GM08714 (cell line): ENCODE data around the gene FLOT1.

Experiments used
- H3K4me3 ChIP-seq: fragments of 200-500 bp; sonication (Bioruptor generic); 2 replicates; pipeline ENCODE4 v1.5.1; 2014; ENCODE audit warnings: mild to moderate bottlenecking, low read length, inconsistent platforms
- ZNF274 ChIP-seq: IDR thresholded peaks from 2 replicates; pipeline ENCODE4 v1.6.1; 2012; ENCODE audit warnings: mild to moderate bottlenecking, low read depth, low read length

The FLOT1 gene

DNA sequence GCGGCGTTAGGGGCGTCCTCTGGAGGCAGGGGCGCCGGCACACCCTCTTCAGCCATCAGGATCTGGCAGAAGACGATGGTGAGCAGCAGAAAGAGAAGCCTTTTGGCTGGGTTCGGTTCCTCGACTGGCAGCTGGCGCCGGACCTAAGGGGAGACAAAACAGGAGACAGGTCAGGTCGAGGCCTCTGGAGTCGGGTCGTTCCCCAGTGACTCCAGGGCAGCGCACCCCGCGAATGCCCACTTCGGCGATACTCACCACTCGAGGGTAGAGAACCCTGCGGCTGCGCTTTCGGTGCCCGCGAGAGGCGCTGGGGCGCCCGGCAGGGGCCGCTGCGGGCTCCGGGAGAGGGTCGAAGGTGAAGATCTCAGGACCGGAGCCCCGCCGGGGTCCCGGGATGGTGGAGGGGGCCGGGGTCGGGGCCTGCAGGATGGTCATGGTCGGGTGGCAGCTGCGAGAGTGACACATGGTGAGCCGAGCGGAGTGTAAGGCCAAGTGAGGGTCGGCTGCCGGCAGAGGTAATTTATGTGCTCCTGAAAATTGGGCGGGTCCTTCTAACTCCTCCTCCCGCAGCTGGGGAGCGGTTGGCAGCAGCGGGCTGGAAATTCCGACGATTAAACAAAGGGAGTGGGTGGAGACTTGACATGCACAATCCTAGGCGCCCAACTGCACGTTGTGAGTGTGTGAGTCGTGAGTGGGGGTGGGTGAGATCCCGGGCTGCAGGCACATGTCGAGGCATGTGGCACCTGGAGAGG lies 1.7 kb upstream of the FLOT1 start, which contains the start of gene IER3:
Gene IER3, minus strand, starts transcription at position 494 of the 752 bp plus-strand sequence. Its CDS starts 29 bp downstream, at position 465.
- TF ChIP-seq ZNF274: no peak
- peak within 1 kb of the TSS; percentile 94 for H3K4me3 ChIP-seq

DNA sequence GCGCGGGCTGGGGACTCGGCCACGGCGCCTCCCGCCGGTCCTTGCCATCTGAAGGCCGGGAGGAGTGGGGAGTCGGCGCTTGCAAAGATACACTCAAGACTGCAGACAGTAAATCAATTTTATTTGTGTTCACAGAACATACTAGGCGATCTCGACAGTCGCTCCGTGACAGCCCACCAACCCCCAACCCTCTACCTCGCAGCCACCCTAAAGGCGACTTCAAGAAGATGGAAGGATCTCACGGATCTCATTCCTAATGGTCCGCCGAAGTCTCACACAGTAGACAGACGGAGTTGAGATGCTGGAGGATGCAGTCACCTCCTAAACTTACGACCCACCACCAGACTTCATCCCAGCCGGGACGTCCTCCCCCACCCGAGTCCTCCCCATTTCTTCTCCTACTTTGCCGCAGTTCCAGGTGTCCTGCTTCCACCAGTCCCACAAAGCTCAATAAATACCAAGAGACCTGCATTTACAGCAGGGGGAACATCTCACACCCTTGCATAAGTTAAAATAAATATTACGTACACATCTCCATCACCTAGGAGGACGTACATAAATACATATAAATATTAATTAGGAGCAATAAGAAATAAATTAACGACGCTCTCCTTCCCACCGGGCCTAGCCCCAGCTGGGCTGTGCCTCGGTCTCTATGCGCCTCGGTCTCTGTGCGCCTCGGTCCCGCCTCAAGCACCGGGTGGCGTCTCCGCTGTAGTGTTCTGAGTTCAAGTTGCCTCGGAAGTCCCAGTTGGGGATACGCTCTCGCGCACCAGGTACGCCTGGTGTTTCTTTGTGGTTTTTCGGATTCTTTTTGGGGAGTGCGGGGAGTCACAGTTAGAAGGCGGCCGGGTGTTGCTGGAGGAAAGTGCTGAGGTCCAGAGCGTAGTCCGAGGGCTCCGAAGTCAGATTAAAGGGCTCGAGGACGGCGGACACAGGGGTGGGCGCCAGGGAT lies 889 bp upstream of the FLOT1 start:
- TF ChIP-seq ZNF274: no peak

DNA sequence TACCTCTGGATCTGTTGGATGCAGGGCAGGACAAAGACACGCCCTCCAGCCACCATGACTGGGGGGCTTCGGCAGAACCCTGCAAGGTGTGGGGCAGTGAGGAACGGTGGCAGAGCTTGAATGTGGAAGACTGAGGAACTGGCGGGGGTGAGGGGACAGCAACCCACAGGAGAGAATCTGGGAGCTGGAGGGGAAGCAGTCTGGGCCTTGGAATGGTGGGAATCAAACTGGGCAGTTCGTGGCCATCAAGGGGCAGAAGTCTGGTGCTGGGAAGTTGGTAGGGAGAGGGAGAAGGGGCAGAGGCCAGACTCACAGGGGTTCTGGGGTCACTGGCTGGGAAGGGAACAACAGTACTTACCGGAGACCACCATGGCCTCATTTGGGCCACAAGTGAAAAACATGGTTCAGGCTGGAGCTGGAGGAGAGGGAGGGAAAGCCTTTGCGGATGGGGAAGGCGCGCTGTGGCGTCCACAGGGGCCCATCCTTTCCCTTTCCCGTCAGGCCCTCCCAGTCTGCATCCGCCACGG lies 635 bp downstream of the FLOT1 start:
- no peak for TF ChIP-seq ZNF274
- peak overlapping the region; percentile 94 for H3K4me3 ChIP-seq

More for the DNA sequence above, 889 bp upstream of the FLOT1 start:
- peak overlapping the region; percentile 94 for H3K4me3 ChIP-seq

DNA sequence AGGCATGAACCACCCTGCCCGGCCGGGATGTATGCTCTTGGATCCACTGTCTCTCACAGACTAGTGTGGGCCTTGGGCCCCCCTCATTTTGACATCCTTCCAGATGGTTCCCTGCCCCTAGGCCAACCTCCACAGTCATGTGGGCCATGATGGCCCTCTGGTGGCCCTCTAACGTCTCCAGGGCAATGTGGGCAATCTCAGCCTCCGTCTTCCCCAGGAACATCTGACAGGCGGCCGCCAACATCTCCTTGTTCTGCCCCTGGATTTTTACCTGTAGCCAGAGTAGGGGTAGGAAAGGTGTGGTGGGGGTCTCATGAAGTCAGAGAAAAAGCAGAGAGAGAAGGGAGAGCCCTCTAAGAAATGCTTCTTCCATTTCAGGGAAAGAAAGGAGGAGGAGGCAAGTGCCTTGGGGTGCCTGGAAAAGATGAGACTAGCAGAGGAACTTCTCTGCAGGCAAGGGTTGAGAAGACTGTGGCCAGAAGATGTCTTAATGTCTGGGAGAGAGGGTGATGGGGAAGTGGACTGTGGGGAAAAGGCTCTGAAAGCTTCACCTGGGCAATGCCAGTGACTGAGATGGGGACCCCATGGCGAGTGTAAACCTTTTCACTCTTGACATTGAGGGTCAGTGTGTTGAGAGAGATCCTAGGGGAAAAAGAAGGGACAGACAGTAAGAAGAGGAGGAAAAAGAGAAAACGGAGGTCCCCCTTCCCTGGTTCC lies 1.3 kb downstream of the FLOT1 start:
- peak overlapping the region; percentile 94 for H3K4me3 ChIP-seq
- no peak for TF ChIP-seq ZNF274

DNA sequence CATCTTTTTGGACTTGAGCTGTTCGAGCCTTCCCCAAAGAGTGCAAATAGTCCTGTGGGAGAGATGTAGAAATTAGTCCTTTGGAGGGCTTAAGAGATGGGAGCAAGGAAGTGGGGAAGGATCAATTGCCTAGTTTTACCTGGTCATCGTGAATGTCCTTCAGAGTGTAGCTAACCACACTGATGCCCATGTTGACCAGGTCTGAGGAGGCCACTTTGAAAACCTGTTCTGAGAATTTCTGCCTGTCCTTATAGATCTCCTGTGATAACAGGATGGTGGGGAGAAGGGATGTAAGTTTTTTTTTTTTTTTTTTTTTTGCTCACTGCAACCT lies 2.0 kb downstream of the FLOT1 start:
- no peak overlapping the region for H3K4me3 ChIP-seq
- no peak for TF ChIP-seq ZNF274

DNA sequence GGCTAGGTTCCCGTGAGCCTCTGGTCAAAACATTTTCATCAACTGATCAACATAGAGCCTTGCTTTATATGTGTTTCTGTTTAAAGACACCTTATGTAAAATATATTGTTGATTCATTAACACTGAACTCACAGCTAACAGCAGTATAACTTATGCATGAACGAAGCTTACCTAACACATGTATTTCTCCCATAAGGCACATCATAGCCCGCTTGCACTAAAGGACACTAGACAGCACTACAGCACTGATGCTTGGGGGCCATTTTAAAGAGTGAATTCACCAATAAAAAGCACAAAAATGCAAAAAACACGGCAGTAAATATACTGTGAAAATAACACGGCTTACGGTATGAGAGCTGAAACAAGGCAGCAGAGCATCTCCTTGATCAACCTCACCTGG lies 4.0 kb downstream of the FLOT1 start:
- TF ChIP-seq ZNF274: no peak
- H3K4me3 ChIP-seq: no peak overlapping the region

DNA sequence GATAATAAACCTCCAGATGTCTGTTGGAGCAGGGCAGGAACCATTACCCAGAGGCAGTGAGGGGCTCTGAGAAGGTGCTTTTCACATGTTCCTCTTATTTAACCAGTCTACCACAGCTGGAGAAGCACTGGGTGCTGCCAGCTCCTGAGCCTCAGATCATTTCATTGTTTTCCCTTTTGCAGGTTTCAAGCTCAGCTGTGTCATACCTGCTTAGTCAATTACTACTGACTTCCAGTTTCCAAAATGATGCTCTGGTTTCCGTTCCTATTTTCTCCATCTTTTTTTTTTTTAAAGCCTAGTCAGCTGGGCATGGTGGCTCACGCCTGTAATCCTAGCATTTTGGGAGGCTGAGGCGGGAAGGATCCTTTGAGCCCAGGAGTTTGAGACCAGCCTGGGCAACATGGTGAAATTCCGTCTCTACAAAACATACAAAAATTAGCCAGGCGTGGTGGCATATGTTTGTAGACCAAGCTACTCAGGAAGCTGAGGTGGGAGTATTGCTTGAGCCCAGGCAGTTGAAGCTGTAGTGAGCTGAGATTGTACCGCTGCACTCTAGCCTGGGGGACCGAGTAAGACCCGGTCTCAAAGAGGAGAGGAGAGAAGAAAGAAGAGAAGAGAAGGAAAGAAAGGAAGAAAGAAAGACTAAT lies 6.7 kb downstream of the FLOT1 start:
- no peak for TF ChIP-seq ZNF274

DNA sequence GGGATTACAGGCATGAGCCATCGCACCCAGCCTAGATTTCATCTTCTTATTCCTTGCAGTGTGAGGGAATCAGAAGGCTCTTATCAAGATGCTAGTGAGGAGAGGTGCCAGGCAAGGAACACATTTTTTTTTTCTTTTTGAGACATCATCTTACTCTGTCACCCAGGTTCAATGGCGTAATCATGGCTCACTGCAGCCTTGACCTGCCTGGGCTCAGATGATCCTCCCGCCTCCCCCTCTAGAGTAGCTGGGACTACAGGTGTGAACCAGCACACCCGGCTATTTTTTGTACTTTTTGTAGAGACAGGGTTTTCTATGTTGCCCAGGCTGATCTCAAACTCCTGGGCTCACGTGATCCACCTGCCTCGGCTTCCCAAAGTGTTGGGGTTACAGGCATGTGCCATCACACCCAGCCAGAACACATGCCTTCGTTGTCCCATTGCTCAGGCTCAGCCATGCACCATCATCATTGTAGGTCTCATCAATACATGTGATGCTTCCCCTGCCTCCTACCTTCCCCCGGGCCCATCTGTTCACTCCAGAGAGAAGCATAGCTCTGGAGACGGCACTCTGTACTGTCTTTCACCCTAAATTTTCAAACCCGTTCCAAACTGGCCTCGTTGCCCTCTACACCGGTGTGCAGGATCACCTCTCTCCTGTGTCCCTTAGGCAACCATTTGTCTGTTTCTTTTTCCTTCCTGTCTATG lies 10.1 kb downstream of the FLOT1 start:
- H3K4me3 ChIP-seq: no peak overlapping the region
- TF ChIP-seq ZNF274: no peak

More for the DNA sequence above, 6.7 kb downstream of the FLOT1 start:
- H3K4me3 ChIP-seq: no peak overlapping the region; the same call in 1 of the 2 replicates

DNA sequence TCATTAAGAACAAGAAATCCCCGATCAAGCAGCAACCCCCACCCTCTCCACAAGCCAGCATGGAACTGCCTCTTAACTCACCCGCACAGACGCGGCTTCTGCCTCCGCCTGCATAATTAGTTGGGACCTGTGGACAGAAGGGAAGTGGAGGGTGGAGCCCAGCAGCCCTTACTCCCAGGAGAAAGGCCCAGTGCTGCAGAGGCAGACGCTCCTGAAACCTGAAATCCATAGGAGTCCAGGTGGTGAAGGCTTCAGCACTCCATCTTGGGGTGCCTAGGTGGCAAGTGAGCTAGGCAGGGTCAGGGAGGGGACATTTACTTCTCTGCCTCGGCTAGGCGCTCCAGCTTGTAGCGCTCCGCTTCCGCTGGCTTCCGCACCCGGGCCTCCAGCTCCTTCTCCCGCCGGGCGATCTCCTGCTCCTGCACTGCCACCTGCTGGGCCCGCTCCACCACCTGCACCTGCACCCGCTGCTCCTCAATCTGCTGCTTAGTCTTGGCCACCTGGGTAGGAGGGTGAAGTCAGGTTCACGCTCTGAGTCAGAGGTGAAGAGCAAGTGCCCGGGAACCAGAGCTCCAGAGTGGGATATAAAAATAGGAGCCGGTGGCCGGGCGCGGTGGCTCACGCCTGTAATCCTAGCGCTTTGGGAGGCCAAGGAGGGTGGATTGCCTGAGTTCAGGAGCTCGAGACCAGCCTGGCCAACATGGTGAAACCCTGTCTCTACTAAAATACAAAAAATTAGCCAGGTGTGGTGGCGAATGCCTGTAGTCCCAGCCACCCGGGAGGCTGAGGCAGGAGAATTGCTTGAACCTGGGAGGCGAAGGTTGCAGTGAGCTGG lies 11.7 kb downstream of the FLOT1 start:
- no peak for TF ChIP-seq ZNF274
- no peak overlapping the region for H3K4me3 ChIP-seq

DNA sequence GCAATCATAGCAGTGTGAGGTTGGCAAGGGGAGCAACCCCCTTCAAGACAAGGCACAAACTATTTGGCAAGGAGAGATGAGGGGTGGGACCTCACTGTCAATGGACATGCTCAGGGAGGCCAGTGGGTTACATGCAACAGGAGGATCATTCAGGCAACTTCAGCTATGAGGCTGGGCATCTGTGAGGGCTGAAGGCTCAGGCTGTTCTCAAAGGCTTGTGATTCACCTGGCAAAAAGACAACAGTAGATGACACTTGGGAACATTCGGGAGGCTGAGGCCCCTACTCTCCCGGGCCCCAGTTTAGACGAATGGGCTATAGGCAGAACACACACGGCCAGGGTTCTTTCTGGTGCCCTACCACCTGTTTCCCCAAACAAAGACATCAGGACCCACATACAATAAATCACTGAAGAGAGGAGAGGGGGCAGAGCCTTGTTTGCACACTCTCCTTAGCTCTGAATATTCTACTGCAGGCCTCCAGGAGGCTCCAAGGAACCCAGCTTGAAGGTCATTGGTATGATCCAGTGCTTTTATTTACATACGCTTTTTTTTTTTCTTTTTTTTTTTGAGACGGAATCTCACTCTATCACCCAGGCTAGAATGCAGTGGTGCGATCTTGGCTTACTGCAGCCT lies 14.4 kb downstream of the FLOT1 start:
- no peak for TF ChIP-seq ZNF274
- no peak overlapping the region for H3K4me3 ChIP-seq

DNA sequence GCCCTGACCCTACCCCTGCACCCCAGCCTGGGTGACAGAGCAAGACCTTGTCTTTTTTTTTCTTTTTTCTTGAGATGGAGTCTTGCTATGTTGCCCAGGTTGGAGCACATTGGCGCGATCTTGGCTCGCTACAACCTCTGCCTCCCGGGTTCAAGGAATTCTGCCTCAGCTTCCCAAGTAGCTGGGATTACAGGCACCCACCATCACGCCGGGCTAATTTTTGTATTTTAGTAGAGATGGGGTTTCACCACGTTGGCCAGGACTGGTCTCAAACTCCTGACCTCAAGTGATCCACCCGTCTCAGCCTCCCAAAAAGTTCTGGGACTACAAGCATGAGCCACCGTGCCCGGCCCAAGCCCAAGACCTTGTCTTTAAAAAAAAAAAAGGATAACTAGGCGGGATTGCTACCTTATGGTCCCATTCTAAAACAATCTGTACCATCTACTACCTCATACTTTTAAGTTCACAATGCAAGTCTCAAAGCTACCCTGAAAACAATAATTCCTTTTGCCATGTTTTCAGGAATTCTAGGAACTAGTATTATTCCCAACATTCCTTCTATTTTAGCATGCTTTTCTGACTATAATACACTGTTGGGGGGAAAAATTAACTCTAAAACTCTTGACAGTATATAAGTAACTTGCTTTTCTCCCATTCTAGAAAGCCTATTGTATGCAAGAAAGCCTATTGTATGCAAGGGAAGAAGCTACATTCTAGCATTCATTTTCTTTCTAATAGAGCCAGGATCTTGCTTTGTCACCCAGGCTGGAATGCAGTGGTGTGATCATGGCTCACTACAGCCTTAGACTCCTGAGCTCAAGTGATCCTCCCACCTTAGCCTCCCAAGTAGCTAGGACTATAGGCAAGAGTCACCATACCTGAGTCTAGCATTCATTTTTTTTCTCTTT lies 15.7 kb downstream of the FLOT1 start:
- no peak overlapping the region for H3K4me3 ChIP-seq
- TF ChIP-seq ZNF274: no peak
